ENCODE measurements around the gene EPM2AIP1. TPM values are rescaled to one million over a fixed set of nuclear protein-coding genes. Genes with fewer than 3 reads are reported as not detected.

The EPM2AIP1 gene
- total and polyA plus RNA-seq, 2 of the 8 experiments (the other 6 are each of a cell fraction or from before 2014, with no cell fraction given) = 6.6 to 9.0 TPM

- Histone ChIP-seq H3K9ac (replicated peaks in 1 of 4; ENCODE audit: extremely low read depth in 1 of 4, low read depth in 3 of 4, low read length in 3 of 4) (no peak overlapping the region), H4K91ac (replicated peaks; ENCODE audit: insufficient read length, low read length) (no peak overlapping the region), H3K9me3 (ENCODE audit: insufficient read depth in 2 of 2, low read depth in 1 of 2, low read length in 1 of 2) (0 out of 4 replicates have a peak, but pooled peaks cover 0 to 3% of the 10 kb centered on the region in 2 experiments), H3K56ac (replicated peaks; ENCODE audit: insufficient read length, low read depth, low read length) (no peak overlapping the region), H3K23ac (ENCODE audit: insufficient read length) (no peak overlapping the region), H4K5ac (ENCODE audit: insufficient read length, low read depth, low read length) (no peak overlapping the region), H3K79me2 (ENCODE audit: control insufficient read depth in 1 of 2, insufficient read depth in 2 of 2, low read length in 2 of 2) (no peaks in the 10 kb centered on the region), H2BK15ac (ENCODE audit: low read length) (no peak overlapping the region), H3K18ac (ENCODE audit: extremely low read depth, low read length) (no peak overlapping the region), H2AFZ (ENCODE audit: low read length) (no peak overlapping the region), H2BK5ac (ENCODE audit: low read depth, low read length) (no peak overlapping the region), H3K4me3 (ENCODE audit: extremely low read depth in 1 of 4, insufficient read depth in 2 of 4, low read depth in 3 of 4, low read length in 4 of 4) (no peak overlapping the region), H3K4me1 (replicated peaks in 1 of 4; ENCODE audit: control insufficient read depth in 3 of 4, insufficient read depth in 4 of 4, low read length in 3 of 4) (no peaks in the 10 kb centered on the region), H3K36me3 (ENCODE audit: control insufficient read depth in 2 of 4, insufficient read depth in 4 of 4, low read length in 3 of 4) (peaks cover 7 to 61% (median 37%) of the 10 kb centered on the region in 4 experiments; a peak in 7 of 8 replicates), H2BK12ac (ENCODE audit: low read depth, low read length) (no peak overlapping the region), H3K27ac (ENCODE audit: low read depth, low read length) (no peak overlapping the region), H3K23me2 (ENCODE audit: low read depth, low read length) (no peaks in the 10 kb centered on the region), H2BK20ac (ENCODE audit: low read length) (no peak overlapping the region), H2AK5ac (ENCODE audit: low read depth, low read length) (no peak overlapping the region), H3K27me3 (replicated peaks in 1 of 4; ENCODE audit: control insufficient read depth in 3 of 4, extremely low read depth in 1 of 4, insufficient read depth in 3 of 4, low read length in 3 of 4) (no peaks in the 10 kb centered on the region), H3K4ac (replicated peaks; ENCODE audit: insufficient read length, low read depth, low read length) (no peak overlapping the region), H3K4me2 (ENCODE audit: insufficient read depth in 1 of 2, low read depth in 2 of 2, low read length in 2 of 2) (no peak overlapping the region), H3K79me1 (ENCODE audit: low read depth, low read length) (no peaks in the 10 kb centered on the region), H4K8ac (ENCODE audit: extremely low read depth, insufficient read depth, low read length) (no peak overlapping the region), H2BK120ac (replicated peaks; ENCODE audit: low read depth, low read length) (no peak overlapping the region), H3K14ac (ENCODE audit: insufficient read length) (no peak overlapping the region), H4K20me1 (replicated peaks in 1 of 2; ENCODE audit: control insufficient read depth in 1 of 2, insufficient read depth in 2 of 2, low read length in 2 of 2) (no peaks in the 10 kb centered on the region)
- DNase-seq (ENCODE audit: low read depth in 1 of 2, low spot score in 2 of 2) (no peak), FAIRE-seq (no peak)
- ChIA-PET CTCF (ENCODE audit: partially characterized antibody) (no interaction called here), POLR2A (ENCODE audit: partially characterized antibody) (interaction anchor here (1.0 to 2.4 kb wide), 2 partner anchors 10 to 46 kb away, joined by 3 to 5 read pairs; partner anchors contain the start of genes EPM2AIP1 and MLH1)
- 100% methylated on average over 1 of the region's 1 CpG; no CpG with 5 or more reads in 1 of the 2 experiments for WGBS, 2 experiments (ENCODE audit: extremely low coverage in 1 of 2, insufficient coverage in 1 of 2, insufficient read length in 1 of 2, insufficient replicate concordance in 2 of 2, low coverage in 1 of 2, low lambda C conversion rate in 2 of 2, missing lambda C conversion rate in 1 of 2)
- TF ChIP-seq BACH1 (IDR thresholded peaks at IDR 0.05; ENCODE audit: low read length) (no peak), CHD1 (IDR thresholded peaks at IDR 0.05; ENCODE audit: low read depth, low read length) (no peak), RBBP5 (IDR thresholded peaks at IDR 0.05; ENCODE audit: borderline replicate concordance, low read depth, low read length) (no peak), SP4 (IDR thresholded peaks at IDR 0.05; ENCODE audit: low read length) (no peak), SP1 (IDR thresholded peaks at IDR 0.05; ENCODE audit: low read depth, low read length) (no peak), KDM4A (IDR thresholded peaks at IDR 0.05; ENCODE audit: low read depth, low read length, severe bottlenecking) (no peak), NANOG (IDR thresholded peaks at IDR 0.05; ENCODE audit: insufficient read depth, low read depth, low read length, poor library complexity, severe bottlenecking) (no peak), EP300 (IDR thresholded peaks at IDR 0.05; ENCODE audit: borderline replicate concordance in 1 of 2, low read depth in 2 of 2, low read length in 2 of 2) (no peak), TAF7 (optimal IDR thresholded peaks at IDR 0.05; ENCODE audit: borderline replicate concordance, low read depth, low read length) (no peak)
These were observed 46.4 kb upstream of the EPM2AIP1 start for GRCh38 chr3:37039161-37039846.
